ENCODE measurements around the gene LDAH.

The LDAH gene

GRCh38 chr2:20641123-20641985 is 181.5 kb downstream of the LDAH start:
- DNase-seq (ENCODE audit: low read depth), result no peak
- TF ChIP-seq CTCF (conservative IDR thresholded peaks at IDR 0.05; ENCODE audit: low read depth, low read length), result no peak
- no peak overlapping the region for H3K4me3 ChIP-seq (ENCODE audit: low read length)

- H3K4me3 ChIP-seq (ENCODE audit: low read length), result no peak overlapping the region
- no peak for DNase-seq (ENCODE audit: low read depth)
- TF ChIP-seq CTCF (conservative IDR thresholded peaks at IDR 0.05; ENCODE audit: low read depth, low read length), result no peak
Measured at GRCh38 chr2:20640411-20641122, 182.3 kb downstream of the LDAH start.

DNA sequence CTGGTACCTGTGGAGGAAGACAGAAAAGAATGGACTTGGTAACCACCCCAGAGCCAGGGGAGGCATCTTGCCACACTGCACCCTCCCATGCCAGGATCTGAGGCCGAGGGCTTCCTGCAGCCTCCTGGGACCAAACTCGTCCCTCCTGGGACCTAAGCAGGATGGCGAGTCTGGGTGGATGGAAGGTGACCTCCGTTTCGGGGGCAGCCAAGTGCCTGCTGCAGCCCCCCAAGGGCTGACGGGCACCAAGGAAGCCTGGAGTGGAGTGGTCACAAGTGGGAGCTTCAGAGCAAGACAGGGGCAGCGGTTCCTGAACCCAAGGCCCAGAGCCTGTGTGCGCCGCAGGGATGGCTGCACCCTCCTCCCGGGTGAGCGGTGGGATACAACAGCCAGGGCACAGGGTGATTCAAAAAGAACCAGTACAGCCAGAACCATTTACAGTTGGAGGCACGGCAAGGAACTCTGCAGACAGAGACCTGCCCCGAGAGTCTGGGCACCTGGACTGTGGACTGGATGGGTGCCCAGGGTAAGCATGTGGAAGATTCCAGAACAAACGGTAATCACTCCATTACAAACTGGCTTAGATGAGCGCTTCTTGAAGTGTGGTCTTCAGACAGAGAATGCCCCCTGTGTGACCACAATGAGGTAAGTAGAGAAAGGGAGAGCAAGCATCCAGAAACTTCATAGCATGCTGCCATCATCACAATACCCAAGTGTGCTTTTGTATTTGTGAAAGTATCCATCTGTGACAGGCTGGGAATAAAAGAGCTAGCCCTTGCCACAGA is 184.1 kb downstream of the LDAH start:
- no peak overlapping the region for H3K4me3 ChIP-seq (ENCODE audit: low read length)
- TF ChIP-seq CTCF (conservative IDR thresholded peaks at IDR 0.05; ENCODE audit: low read depth, low read length), result no peak

DNA sequence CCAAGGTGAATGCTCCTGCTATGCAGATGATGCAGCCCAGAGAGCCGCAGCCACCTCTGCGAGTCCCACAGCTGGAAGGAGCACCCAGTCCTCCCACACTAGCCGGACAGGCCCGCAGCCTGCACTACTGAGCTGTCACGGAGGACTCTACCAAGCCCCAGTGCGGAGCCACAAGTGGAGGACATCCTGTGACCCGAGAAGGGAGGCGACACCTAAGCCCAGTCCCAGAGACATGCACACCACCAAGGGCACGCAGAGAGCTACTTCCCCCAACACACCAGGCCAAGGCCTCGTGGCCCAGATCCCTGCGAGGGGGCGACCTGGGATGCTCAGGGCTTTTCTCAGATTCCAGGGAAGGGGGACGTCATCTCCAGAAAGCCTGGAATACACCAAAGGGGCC is 184.9 kb downstream of the LDAH start:
- TF ChIP-seq CTCF (conservative IDR thresholded peaks at IDR 0.05; ENCODE audit: low read depth, low read length), result no peak
- no peak overlapping the region for H3K4me3 ChIP-seq (ENCODE audit: low read length)
- no peak for DNase-seq (ENCODE audit: low read depth)

More for the DNA sequence above, 184.1 kb downstream of the LDAH start:
- no peak for DNase-seq (ENCODE audit: low read depth)

DNA sequence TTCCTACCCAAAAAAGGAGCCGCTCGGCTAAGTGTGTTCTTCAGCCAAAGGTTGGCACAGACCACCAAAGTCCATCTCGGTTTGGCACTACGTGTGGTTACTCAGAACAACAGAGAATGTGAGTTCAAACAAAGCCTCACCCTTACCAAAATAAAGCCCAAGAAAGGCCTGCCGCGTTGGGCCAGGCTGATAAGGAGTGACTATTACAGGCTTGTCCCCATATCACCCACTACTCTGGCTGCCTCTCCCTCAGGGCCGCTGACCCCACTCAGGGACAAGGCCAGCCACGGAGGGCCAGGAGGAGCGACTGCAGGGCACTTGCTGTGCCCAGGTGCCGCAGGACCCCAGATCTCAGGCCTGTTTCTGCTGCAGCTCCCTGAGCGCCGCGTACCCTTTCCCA is 185.8 kb downstream of the LDAH start:
- no peak for DNase-seq (ENCODE audit: low read depth)
- TF ChIP-seq CTCF (conservative IDR thresholded peaks at IDR 0.05; ENCODE audit: low read depth, low read length), result no peak
- H3K4me3 ChIP-seq (ENCODE audit: low read length), result no peak overlapping the region

- no peak for DNase-seq (ENCODE audit: low read depth)
- no peak overlapping the region for H3K4me3 ChIP-seq (ENCODE audit: low read length)
- TF ChIP-seq CTCF (conservative IDR thresholded peaks at IDR 0.05; ENCODE audit: low read depth, low read length), result peak; percentile 90
Measured at GRCh38 chr2:20635675-20636584, 187.0 kb downstream of the LDAH start.
